ENCODE data around the gene TBC1D17. TPM values are rescaled to one million over a fixed set of nuclear protein-coding genes. Genes with fewer than 3 reads are reported as not detected.
A peak's percentile ranks its signal among the peaks of the same experiment; 100 is the strongest.

TBC1D17 gene
- total RNA-seq, 1 donor from 2014 or later: 47.5 TPM

DNA sequence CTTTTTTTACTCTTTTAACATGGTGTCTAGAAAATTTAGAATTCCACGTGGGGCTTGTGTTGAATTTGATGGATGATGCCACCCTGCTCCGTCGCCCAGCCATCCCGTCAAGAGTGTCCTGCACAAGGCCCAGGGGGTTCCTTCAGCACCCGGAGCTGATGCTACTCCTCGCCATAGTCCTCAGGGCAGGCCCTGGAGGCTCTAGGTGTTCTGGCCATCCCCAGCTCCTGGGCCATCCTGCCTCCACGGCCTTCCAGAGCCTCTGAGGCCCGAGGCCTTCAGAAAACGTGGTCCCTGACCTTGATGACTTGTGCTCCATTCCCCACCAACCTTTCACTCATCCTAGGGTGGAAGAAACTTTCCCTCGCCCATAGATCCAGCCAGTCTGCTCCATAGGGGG lies 3.7 kb upstream of the TBC1D17 start:
- Histone ChIP-seq H3K27ac (replicated peaks) (no peak overlapping the region), H3K9me3 (replicated peaks) (no peaks in the 10 kb centered on the region), H3K4me1 (peaks cover 55% of the 10 kb centered on the region), H3K36me3 (peaks cover 4% of the 10 kb centered on the region), H3K4me3 (no peak overlapping the region), H3K27me3 (ENCODE audit: low read depth) (no peaks in the 10 kb centered on the region)
- TF ChIP-seq, protein P1, sequence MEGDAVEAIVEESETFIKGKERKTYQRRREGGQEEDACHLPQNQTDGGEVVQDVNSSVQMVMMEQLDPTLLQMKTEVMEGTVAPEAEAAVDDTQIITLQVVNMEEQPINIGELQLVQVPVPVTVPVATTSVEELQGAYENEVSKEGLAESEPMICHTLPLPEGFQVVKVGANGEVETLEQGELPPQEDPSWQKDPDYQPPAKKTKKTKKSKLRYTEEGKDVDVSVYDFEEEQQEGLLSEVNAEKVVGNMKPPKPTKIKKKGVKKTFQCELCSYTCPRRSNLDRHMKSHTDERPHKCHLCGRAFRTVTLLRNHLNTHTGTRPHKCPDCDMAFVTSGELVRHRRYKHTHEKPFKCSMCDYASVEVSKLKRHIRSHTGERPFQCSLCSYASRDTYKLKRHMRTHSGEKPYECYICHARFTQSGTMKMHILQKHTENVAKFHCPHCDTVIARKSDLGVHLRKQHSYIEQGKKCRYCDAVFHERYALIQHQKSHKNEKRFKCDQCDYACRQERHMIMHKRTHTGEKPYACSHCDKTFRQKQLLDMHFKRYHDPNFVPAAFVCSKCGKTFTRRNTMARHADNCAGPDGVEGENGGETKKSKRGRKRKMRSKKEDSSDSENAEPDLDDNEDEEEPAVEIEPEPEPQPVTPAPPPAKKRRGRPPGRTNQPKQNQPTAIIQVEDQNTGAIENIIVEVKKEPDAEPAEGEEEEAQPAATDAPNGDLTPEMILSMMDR (IDR thresholded peaks at IDR 0.05; ENCODE audit: borderline replicate concordance): no peak
- intact Hi-C loops (cut with micrococcal nuclease): no loop called here
- DNase-seq: no peak

DNA sequence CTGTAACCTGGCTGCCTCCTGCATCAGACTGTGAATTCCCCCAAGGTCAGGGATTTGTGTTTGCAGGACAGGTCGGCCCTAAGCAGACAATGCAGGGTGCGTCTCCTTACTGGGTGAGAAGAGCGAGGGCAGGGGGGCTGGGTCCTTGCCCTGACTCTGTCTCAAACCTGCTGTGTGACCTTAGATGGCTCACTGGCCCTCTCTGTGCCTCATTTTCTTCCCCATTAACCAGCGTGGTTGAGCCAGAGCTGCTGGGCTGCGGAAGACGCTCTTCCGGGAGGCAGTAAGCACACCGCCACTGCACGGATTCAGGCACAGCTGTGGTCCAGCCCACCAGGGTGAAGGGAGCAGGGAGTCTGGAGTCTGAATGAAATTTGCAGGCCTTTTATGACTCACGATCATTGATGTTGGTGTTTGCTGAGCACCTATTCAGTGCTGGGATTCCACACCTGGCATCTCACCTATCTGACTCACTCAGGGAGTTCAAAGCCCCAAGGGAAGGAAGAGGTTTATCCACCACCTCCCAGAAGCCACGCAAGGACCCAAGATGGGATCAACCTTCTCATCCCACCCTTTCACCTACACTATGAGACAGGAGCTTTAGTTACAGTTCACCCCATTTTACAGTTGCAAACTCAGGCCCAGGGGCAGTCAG lies 2.9 kb upstream of the TBC1D17 start:
- no peaks in the 10 kb centered on the region for H3K9me3 ChIP-seq (replicated peaks)
- no peak overlapping the region for H3K27ac ChIP-seq (replicated peaks)
- H3K4me1 ChIP-seq: peaks cover 58% of the 10 kb centered on the region
- no peak for DNase-seq
- TF ChIP-seq, protein P1 (IDR thresholded peaks at IDR 0.05; ENCODE audit: borderline replicate concordance): no peak
- no peaks in the 10 kb centered on the region for H3K27me3 ChIP-seq (ENCODE audit: low read depth)
- intact Hi-C loops (cut with micrococcal nuclease): no loop called here
- H3K36me3 ChIP-seq: peaks cover 12% of the 10 kb centered on the region
- H3K4me3 ChIP-seq: peak overlapping the region; percentile 94

DNA sequence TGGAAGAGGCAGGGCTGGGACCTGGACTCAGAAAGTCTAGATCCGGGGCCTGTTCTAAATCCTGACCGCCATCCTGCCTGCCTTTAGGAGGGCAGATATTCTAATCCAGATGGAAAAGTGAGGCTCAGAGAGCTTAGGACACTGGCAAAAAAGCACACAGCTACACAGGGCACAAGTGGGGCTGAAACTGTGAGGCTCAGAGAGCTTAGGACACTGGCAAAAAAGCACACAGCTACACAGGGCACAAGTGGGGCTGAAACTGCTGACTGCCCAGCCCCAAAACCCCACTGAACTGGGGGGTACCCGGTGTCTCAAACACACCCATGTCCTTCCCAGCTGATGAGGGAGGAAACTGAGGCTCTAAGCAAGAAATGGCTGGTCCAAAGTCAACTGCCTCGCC lies 2.3 kb upstream of the TBC1D17 start:
- Histone ChIP-seq H3K27ac (replicated peaks) (peak overlapping the region; percentile 99), H3K4me3 (peak overlapping the region; percentile 94), H3K4me1 (peaks cover 53% of the 10 kb centered on the region), H3K9me3 (replicated peaks) (no peaks in the 10 kb centered on the region), H3K27me3 (ENCODE audit: low read depth) (no peaks in the 10 kb centered on the region), H3K36me3 (peaks cover 18% of the 10 kb centered on the region)
- no peak for DNase-seq
- intact Hi-C loops (cut with micrococcal nuclease): no loop called here
- TF ChIP-seq, protein P1 (IDR thresholded peaks at IDR 0.05; ENCODE audit: borderline replicate concordance): no peak

DNA sequence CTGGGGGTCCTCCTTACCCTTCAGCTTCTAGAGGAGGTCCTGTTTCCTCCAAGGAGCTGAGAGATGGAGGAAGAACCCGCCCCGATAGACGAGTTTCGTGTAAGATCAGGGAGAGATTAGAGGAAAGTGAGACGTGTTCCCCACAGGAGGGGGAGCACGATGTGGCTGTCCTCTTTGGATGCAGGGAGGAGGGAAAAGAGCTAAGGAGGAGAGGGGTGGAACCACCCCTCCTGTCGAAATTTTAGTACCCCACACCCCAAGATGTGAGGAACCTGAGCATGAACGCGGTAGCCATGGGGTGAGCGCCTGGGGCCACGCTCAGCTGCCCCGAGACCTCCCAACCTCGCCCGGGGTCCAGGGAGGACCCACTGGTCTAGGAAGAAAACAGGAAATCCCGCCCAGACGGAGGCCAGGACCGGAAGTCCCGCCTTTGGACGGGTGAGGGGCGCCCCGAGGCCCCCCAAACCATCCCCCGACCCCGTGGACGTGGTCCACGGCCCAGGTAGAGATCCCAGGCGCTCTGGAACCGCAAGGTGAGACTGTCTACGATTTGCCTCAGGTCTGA lies 1.6 kb upstream of the TBC1D17 start:
- H3K27me3 ChIP-seq (ENCODE audit: low read depth): no peaks in the 10 kb centered on the region
- TF ChIP-seq, protein P1 (IDR thresholded peaks at IDR 0.05; ENCODE audit: borderline replicate concordance): no peak
- intact Hi-C loops (cut with micrococcal nuclease): no loop called here
- no peaks in the 10 kb centered on the region for H3K9me3 ChIP-seq (replicated peaks)
- peaks cover 46% of the 10 kb centered on the region for H3K4me1 ChIP-seq
- H3K4me3 ChIP-seq: peak overlapping the region; percentile 94
- H3K36me3 ChIP-seq: peaks cover 26% of the 10 kb centered on the region
- peak overlapping the region; percentile 99 for H3K27ac ChIP-seq (replicated peaks)
- peak; percentile 64 for DNase-seq

DNA sequence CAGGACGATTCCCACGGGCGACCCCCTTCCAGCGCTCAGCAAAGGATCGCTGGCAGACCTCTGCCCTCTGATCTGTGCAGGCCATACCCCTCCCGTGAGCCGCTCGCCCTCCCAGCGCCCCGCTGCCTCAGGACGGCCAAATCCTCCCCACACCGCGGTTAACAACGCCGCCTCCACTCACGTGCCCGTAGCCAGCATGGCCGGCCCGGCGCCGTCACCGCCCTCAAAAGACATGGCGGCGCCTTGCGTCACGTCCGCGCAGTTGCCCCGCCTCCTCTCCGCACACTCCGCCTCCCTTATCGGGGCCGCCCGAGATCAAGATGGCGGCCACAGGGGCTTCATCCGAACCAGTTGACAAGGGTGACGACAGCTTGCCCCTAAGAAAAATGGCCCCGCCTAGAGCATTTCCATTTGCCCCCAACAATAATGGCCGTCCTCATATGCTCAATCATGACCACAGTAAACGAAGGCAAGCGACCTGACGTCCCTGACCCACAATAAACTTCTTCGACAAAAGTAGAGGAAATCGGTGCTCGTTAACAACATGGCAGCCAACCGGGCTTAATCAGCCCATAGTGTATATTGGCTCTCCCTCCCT lies 981 bp upstream of the TBC1D17 start:
- DNase-seq: peak; percentile 97
- H3K27me3 ChIP-seq (ENCODE audit: low read depth): no peaks in the 10 kb centered on the region
- peak overlapping the region; percentile 94 for H3K4me3 ChIP-seq
- TF ChIP-seq, protein P1 (IDR thresholded peaks at IDR 0.05; ENCODE audit: borderline replicate concordance): no peak
- intact Hi-C loops (cut with micrococcal nuclease): no loop called here
- peak overlapping the region; percentile 99 for H3K27ac ChIP-seq (replicated peaks)
- H3K9me3 ChIP-seq (replicated peaks): no peaks in the 10 kb centered on the region
- H3K4me1 ChIP-seq: peaks cover 44% of the 10 kb centered on the region
- H3K36me3 ChIP-seq: peaks cover 31% of the 10 kb centered on the region

All from left ventricle myocardium inferior (tissue), 1 donor.